Panc1 (cell line): ENCODE results near the gene SERPINA10. TPM values are rescaled to one million over a fixed set of nuclear protein-coding genes. Genes with fewer than 3 reads are reported as not detected.
A peak's percentile ranks its signal among the peaks of the same experiment; 100 is the strongest.

Experiments used
- ATAC-seq: fragments of 200-7000 bp; cut with Tn5 transposase; 2 replicates; pipeline ENCODE4 v1.9.1; 2020; ENCODE audit warnings: mild to moderate bottlenecking, moderate library complexity
- Bru-seq: library from RNA; stranded (reverse); fragments of 400-500 nt; gene quantifications from one replicate; lab custom pipeline; 2021; lab: Mats Ljungman, UMichigan
- BruChase-seq, 2 experiments: library from RNA; stranded (reverse); fragments of 400-500 nt; gene quantifications; one replicate each; lab custom pipeline; 2021; lab: Mats Ljungman, UMichigan
- BruUV-seq: library from RNA; stranded (reverse); fragments of 400-500 nt; replicated peaks from 2 replicates; lab custom pipeline; 2021; lab: Mats Ljungman, UMichigan
- CTCF ChIA-PET: fragments of 300-600 bp; sonication (Branson Sonifier 250); formaldehyde crosslinking; loops from one replicate; lab custom pipeline; 2022; ENCODE audit warnings: antibody characterized with exemption; lab: Charles Lee
- POLR2A ChIA-PET: fragments of 300-600 bp; sonication (Branson Sonifier 250); formaldehyde crosslinking; loops from one replicate; lab custom pipeline; 2022; ENCODE audit warnings: antibody characterized with exemption; lab: Charles Lee
- DNase-seq: peaks from one replicate; pipeline ENCODE4 v3.0.0-alpha.2; 2010; ENCODE audit warnings: low read depth, low spot score
- H3K27ac ChIP-seq: 2 replicates; pipeline ENCODE4 v1.5.1; 2011; ENCODE audit warnings: mild to moderate bottlenecking, low read length, inconsistent platforms
- H3K27me3 ChIP-seq: fragments of 200-500 bp; sonication (Bioruptor generic); 2 replicates; pipeline ENCODE4 v1.6.0; 2014; ENCODE audit warnings: low read length, inconsistent platforms; ENCODE audit not compliant: control insufficient read depth, insufficient read depth
- H3K36me3 ChIP-seq: fragments of 200-500 bp; sonication (Bioruptor generic); 2 replicates; pipeline ENCODE4 v1.5.1; 2014; ENCODE audit warnings: inconsistent platforms, mild to moderate bottlenecking, low read length, moderate library complexity; ENCODE audit not compliant: control insufficient read depth, insufficient read depth
- H3K4me1 ChIP-seq: 2 replicates; pipeline ENCODE4 v1.5.1; 2011; ENCODE audit warnings: inconsistent platforms, mild to moderate bottlenecking, low read length, moderate library complexity; ENCODE audit not compliant: control insufficient read depth, insufficient read depth
- H3K4me3 ChIP-seq, 2 experiments: 2 replicates each; pipeline ENCODE4 v1.5.1; 2011 to 2012; ENCODE audit warnings: low read depth in 2 of 2, low read length in 2 of 2, mild to moderate bottlenecking in 2 of 2, inconsistent platforms in 1 of 2, moderate library complexity in 1 of 2
- H3K9me3 ChIP-seq: fragments of 200-500 bp; sonication (Bioruptor generic); 2 replicates; pipeline ENCODE4 v1.5.1; 2014; ENCODE audit warnings: low read depth, mild to moderate bottlenecking, inconsistent platforms, low read length, moderate library complexity; ENCODE audit not compliant: control insufficient read depth, insufficient read depth
- POLR2AphosphoS5 ChIP-seq: IDR thresholded peaks from 2 replicates; pipeline ENCODE4 v1.6.1; 2012; ENCODE audit warnings: mild to moderate bottlenecking, low read depth, low read length, moderate library complexity
- SIN3A ChIP-seq: IDR thresholded peaks from 2 replicates; pipeline ENCODE4 v1.6.1; 2012; ENCODE audit warnings: low read depth, mild to moderate bottlenecking, low read length, moderate library complexity, borderline replicate concordance; ENCODE audit not compliant: insufficient read depth
- TCF7L2 ChIP-seq: IDR thresholded peaks from 2 replicates; pipeline ENCODE4 v1.6.1; 2011; ENCODE audit warnings: mild to moderate bottlenecking, low read depth, low read length, inconsistent platforms
- in situ Hi-C: cut with HindIII; loops from 2 replicates; pipeline ENCODE4 v1.10.0; 2016; ENCODE audit warnings: low sequenced_read_pairs, low pct_unique_long_range_greater_than_20kb
- intact Hi-C: fragments of 100-400 bp; cut with micrococcal nuclease; formaldehyde crosslinking; loops from one replicate; pipeline ENCODE4 v1.10.0; 2022; ENCODE audit not compliant: unreplicated experiment
- long read RNA-seq: library from polyadenylated mRNA; unstranded; transcript quantifications from one replicate; pipeline ENCODE4 v2.0.0, GENCODE V29; 2021; ENCODE audit not compliant: unreplicated experiment
- polyA plus RNA-seq: library from polyadenylated mRNA; unstranded; fragments of >200 nt; gene quantifications from one replicate; pipeline ENCODE4 v1.2.1, GENCODE V29; 2012; ENCODE audit warnings: missing spikeins; ENCODE audit not compliant: insufficient read length
- total RNA-seq: library from RNA; stranded (reverse); gene quantifications from one replicate; pipeline ENCODE4 v1.2.1, GENCODE V29; 2021; ENCODE audit not compliant: unreplicated experiment
- TF ChIP-seq, protein P1 (sequence below): fragments of 450-650 bp; IDR thresholded peaks from 2 replicates; pipeline ENCODE4 v1.5.1; 2017; ENCODE audit warnings: mild to moderate bottlenecking
- TF ChIP-seq, protein P2 (sequence below), 2 experiments: IDR thresholded peaks; 2 replicates each; pipeline ENCODE4 v1.6.1; 2011 to 2012; ENCODE audit warnings: low read depth in 2 of 2, control low read depth in 1 of 2, low read length in 1 of 2, mild to moderate bottlenecking in 1 of 2, moderate library complexity in 1 of 2; ENCODE audit not compliant: insufficient read depth in 1 of 2

SERPINA10 gene
- total RNA-seq (0.03 TPM), Bru-seq, nascent RNA (percentile 6 among the genes with signal in this experiment), BruChase-seq, experiment 1, labeled RNA remaining after a 2-hour chase (percentile 7 among the genes with signal in this experiment), BruChase-seq, experiment 2, labeled RNA remaining after a 6-hour chase (not detected)
- not detected for polyA plus RNA-seq
- long read RNA-seq = 0 reads

GRCh38 chr14:94292872-94293577, at the start of gene SERPINA10:
Gene SERPINA10, minus strand, starts transcription at chr14:94293268. Its CDS starts 2,675 bp downstream, at chr14:94290593.
- CTCF ChIA-PET = no interaction called here
- in situ Hi-C loops (no loop called here), intact Hi-C loops (no loop called here)

GRCh38 chr14:94342334-94342934, 49.4 kb upstream of the SERPINA10 start:
- BruUV-seq = no TSS peak
- H3K27ac ChIP-seq = no peak overlapping the region
- H3K4me3 ChIP-seq = no peak overlapping the region
- peak; percentile 93 for DNase-seq
- in situ Hi-C loops (no loop called here), intact Hi-C loops (no loop called here)
- ChIA-PET POLR2A (no interaction called here), CTCF (interaction anchor here (0.5 kb wide), 1 partner anchor 306 kb away, joined by 4 read pairs; no protein-coding TSS in a partner anchor)
- ATAC-seq = peak; percentile 85
- no peaks in the 10 kb centered on the region; the same call in 1 of the 2 replicates for H3K4me1 ChIP-seq
- no peaks in the 10 kb centered on the region for H3K9me3 ChIP-seq
- TF ChIP-seq, protein P1, sequence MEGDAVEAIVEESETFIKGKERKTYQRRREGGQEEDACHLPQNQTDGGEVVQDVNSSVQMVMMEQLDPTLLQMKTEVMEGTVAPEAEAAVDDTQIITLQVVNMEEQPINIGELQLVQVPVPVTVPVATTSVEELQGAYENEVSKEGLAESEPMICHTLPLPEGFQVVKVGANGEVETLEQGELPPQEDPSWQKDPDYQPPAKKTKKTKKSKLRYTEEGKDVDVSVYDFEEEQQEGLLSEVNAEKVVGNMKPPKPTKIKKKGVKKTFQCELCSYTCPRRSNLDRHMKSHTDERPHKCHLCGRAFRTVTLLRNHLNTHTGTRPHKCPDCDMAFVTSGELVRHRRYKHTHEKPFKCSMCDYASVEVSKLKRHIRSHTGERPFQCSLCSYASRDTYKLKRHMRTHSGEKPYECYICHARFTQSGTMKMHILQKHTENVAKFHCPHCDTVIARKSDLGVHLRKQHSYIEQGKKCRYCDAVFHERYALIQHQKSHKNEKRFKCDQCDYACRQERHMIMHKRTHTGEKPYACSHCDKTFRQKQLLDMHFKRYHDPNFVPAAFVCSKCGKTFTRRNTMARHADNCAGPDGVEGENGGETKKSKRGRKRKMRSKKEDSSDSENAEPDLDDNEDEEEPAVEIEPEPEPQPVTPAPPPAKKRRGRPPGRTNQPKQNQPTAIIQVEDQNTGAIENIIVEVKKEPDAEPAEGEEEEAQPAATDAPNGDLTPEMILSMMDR = no peak
- TF ChIP-seq, protein P2, sequence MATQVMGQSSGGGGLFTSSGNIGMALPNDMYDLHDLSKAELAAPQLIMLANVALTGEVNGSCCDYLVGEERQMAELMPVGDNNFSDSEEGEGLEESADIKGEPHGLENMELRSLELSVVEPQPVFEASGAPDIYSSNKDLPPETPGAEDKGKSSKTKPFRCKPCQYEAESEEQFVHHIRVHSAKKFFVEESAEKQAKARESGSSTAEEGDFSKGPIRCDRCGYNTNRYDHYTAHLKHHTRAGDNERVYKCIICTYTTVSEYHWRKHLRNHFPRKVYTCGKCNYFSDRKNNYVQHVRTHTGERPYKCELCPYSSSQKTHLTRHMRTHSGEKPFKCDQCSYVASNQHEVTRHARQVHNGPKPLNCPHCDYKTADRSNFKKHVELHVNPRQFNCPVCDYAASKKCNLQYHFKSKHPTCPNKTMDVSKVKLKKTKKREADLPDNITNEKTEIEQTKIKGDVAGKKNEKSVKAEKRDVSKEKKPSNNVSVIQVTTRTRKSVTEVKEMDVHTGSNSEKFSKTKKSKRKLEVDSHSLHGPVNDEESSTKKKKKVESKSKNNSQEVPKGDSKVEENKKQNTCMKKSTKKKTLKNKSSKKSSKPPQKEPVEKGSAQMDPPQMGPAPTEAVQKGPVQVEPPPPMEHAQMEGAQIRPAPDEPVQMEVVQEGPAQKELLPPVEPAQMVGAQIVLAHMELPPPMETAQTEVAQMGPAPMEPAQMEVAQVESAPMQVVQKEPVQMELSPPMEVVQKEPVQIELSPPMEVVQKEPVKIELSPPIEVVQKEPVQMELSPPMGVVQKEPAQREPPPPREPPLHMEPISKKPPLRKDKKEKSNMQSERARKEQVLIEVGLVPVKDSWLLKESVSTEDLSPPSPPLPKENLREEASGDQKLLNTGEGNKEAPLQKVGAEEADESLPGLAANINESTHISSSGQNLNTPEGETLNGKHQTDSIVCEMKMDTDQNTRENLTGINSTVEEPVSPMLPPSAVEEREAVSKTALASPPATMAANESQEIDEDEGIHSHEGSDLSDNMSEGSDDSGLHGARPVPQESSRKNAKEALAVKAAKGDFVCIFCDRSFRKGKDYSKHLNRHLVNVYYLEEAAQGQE (IDR thresholded peaks at IDR 0.05; ENCODE audit: insufficient read depth in 1 of 2, low read depth in 2 of 2, low read length in 1 of 2) = no peak
- TF ChIP-seq SIN3A (no peak), TCF7L2 (no peak), POLR2AphosphoS5 (no peak)
- no peaks in the 10 kb centered on the region for H3K36me3 ChIP-seq
- H3K27me3 ChIP-seq = no peaks in the 10 kb centered on the region

More at GRCh38 chr14:94292872-94293577, at the start of gene SERPINA10:
- no peaks in the 10 kb centered on the region for H3K9me3 ChIP-seq
- POLR2A ChIA-PET = no interaction called here
- BruUV-seq = no TSS peak
- no peak within 1 kb of the TSS for H3K4me3 ChIP-seq
- H3K27ac ChIP-seq = no peak within 1 kb of the TSS
- TF ChIP-seq SIN3A = no peak
- TF ChIP-seq, protein P2 (IDR thresholded peaks at IDR 0.05; ENCODE audit: insufficient read depth in 1 of 2, low read depth in 2 of 2, low read length in 1 of 2) = peak; percentile 22 to 53; a peak in 3 of 4 replicates
- DNase-seq = no peak
- H3K27me3 ChIP-seq = no peaks in the 10 kb centered on the region
- no peak for ATAC-seq
- H3K4me1 ChIP-seq = no peaks in the 10 kb centered on the region
- H3K36me3 ChIP-seq = no peaks in the 10 kb centered on the region
